Measurements from ENCODE around the gene STX19.
"Not testable (repeated sequence)": the region's sequence is repeated elsewhere in the genome, so short reads cannot be mapped to it uniquely, and the experiment has no call there.

Gene STX19

DNA sequence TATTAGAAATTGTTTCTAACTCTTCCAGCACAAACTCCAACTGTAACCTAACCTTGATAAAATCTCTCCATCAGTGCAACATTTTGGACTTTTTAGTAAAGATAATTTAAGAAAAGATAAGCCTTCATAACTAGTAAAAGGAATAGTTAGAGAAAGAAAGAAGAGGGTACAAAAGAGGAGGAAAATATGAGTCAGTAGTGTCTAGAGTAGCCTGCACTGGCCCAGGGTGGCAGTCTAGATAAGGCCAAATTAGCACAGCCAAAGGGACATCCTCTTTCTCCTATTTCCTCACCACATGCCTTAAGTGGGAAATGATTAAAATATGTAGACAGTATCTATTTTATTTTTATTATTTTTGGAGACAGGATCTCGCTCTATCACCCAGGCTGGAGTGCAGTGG is 58.4 kb downstream of the STX19 start:
- no peak for DNase-seq

DNA sequence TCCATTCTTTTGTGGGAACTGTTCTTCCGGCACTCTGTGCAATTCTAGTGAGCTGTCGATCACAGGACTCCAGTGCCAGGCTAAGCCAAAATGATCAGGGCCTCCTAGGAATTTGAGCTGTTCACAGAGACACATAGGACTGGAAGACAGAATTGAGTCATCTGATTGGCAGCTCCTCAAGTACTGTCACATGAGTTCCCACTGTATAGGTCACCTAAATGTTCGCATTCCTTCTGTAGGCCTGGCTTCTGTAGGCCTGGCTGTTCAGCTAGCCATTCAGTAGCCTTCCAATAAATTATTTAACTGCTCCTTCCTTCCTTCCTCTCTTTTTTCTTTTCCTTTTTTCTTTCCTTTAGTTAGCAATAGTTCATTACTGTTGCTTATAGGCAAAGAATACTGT is 59.0 kb downstream of the STX19 start:
- DNase-seq = no peak

DNA sequence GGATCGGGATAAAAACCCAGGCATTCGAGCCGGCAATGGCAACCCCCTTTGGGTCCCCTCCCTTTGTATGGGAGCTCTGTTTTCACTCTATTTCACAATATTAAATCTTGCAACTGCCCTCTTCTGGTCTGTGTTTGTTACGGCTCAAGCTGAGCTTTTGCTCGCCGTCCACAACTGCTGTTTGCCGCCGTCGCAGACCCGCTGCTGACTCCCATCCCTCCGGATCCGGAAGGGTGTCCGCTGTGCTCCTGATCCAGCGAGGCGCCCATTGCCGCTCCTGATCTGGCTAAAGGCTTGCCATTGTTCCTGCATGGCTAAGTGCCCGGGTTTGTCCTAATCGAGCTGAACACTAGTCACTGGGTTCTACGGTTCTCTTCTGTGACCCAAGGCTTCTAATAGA is 63.3 kb downstream of the STX19 start:
- not testable (repeated sequence) for DNase-seq

Measured in NCI-H1105 treated with DMSO at 0.1 percent for 48 hours (cell line).